Ovary (tissue), 9 donors: ENCODE data around the gene ABCG1. TPM values are rescaled to one million over a fixed set of nuclear protein-coding genes. Genes with fewer than 3 reads are reported as not detected.

Source experiments
- DNase-seq, 5 donors: peaks; one replicate each; pipeline ENCODE4 v3.0.0-alpha.2; 2019 to 2020
- H3K27ac ChIP-seq, 2 donors: fragments of 200-600 bp; one replicate each; pipeline versions ENCODE4 v1.5.1 to v1.8.0; 2019 to 2022
- H3K27me3 ChIP-seq: fragments of 200-600 bp; one replicate; pipeline ENCODE4 v1.8.0; 2022
- H3K36me3 ChIP-seq: fragments of 200-600 bp; sonication (generic); one replicate; pipeline ENCODE4 v1.5.1; 2019
- H3K4me1 ChIP-seq: one replicate; pipeline ENCODE4 v1.8.1; 2013; ENCODE audit warnings: mild to moderate bottlenecking, moderate library complexity; ENCODE audit not compliant: insufficient read depth
- H3K4me3 ChIP-seq: fragments of 200-600 bp; sonication (generic); one replicate; pipeline ENCODE4 v1.5.1; 2017
- H3K9me3 ChIP-seq, 2 donors: fragments of 200-600 bp in 1 of 2; sonication (generic) in 1 of 2; one replicate each; pipeline versions ENCODE4 v1.5.1 to v1.8.1; 2013 to 2019; ENCODE audit warnings: mild to moderate bottlenecking in 1 of 2, moderate library complexity in 1 of 2
- EP300 ChIP-seq: sonication (generic); formaldehyde crosslinking; IDR thresholded peaks from one replicate; pipeline ENCODE4 v1.6.1; 2017; ENCODE audit warnings: antibody characterized with exemption
- POLR2A ChIP-seq: fragments of 450-650 bp; IDR thresholded peaks from one replicate; pipeline ENCODE4 v1.6.1; 2017; ENCODE audit warnings: antibody characterized with exemption, mild to moderate bottlenecking, moderate library complexity
- WGBS, 3 donors: extraction: QIAGEN DNeasy Blood & Tissue Kit in 1 of 3; methylation state at CpG; one replicate each; pipeline versions ENCODE4 v1.1.5 to v1.1.7; 2013 to 2017; 5-methylcytosine and 5-hydroxymethylcytosine counted together
- intact Hi-C, 4 donors: fragments of 100-400 bp; cut with DNase I; formaldehyde crosslinking; loops; one replicate each; pipeline versions ENCODE4 v1.11.0 to v1.15.1; 2022 to 2023
- polyA plus RNA-seq, 2 donors: library from polyadenylated mRNA; stranded (reverse); fragments of 200-250 nt in 1 of 2; fragments of 350-450 nt in 1 of 2; fragmentation: Illumina TruSeq in 1 of 2; extraction: RNeasy Lipid Tissue Mini Kit (QIAGEN cat#74804) in 1 of 2; gene quantifications; one replicate each; pipeline ENCODE4 v1.2.3, GENCODE V29; 2013 to 2014
- total RNA-seq, 7 donors: library from RNA; depleted of rRNA in 2 of 7; stranded (reverse); fragments of >200 nt in 2 of 7; fragmentation: NEBNext Ultra II Directional in 3 of 7; extraction: Animal tissue kit (Norgen Biotek cat#: 25700) in 3 of 7; gene quantifications; one replicate each; pipeline versions ENCODE4 v1.1.0 to v1.2.4, GENCODE V29; 2016 to 2023
- TF ChIP-seq, protein P1 (sequence below), 3 donors: fragments of 450-650 bp in 2 of 3; fragments of 200-600 bp in 1 of 3; IDR thresholded peaks; one replicate each; pipeline versions ENCODE4 v1.5.1 to v1.8.0; 2016 to 2022; ENCODE audit warnings: antibody characterized with exemption in 3 of 3, mild to moderate bottlenecking in 1 of 3
- donor health status: DM: no; HTN: no; CAD: no; lungs with moderate emphysema.
- donor health status: DM: no; HTN: no; CAD: no.
- donor health status: Bipolar disorder and iron deficiency.
- donor health status: DM: yes; HTN: yes; CAD: no.
- donor health status: DM: no; HTN: no; CAD: no.
- donor health status: DM: yes; HTN: yes; CAD: no.

ABCG1 gene
- total and polyA plus RNA-seq, 9 donors = 4.3 to 14.9 (median 5.8) TPM

DNA sequence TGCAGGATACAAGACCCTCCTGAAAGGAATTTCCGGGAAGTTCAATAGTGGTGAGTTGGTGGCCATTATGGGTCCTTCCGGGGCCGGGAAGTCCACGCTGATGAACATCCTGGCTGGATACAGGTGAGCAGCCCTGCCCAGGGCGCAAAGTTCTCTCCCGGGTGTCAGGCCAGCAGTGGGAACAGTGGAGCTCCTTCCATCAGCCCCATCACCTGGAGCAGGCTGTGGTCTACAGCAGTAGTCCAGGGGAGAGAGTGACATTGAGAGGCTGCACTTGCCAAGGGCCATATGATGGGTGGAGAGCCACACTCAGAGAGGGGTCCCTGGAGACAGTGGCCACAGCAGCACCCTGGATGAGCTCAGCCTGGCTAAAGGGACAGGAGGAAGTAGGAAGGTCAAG, 52.1 kb downstream of the ABCG1 start:
- 93 to 94% (median 94%) methylated on average over 6 of the region's 6 CpGs for WGBS, 3 donors
- Histone ChIP-seq H3K27ac (no peak overlapping the region), H3K4me1 (no peaks in the 10 kb centered on the region), H3K4me3 (no peak overlapping the region), H3K27me3 (no peaks in the 10 kb centered on the region), H3K9me3 (no peaks in the 10 kb centered on the region), H3K36me3 (no peaks in the 10 kb centered on the region)
- no peak for DNase-seq
- TF ChIP-seq, protein P1, sequence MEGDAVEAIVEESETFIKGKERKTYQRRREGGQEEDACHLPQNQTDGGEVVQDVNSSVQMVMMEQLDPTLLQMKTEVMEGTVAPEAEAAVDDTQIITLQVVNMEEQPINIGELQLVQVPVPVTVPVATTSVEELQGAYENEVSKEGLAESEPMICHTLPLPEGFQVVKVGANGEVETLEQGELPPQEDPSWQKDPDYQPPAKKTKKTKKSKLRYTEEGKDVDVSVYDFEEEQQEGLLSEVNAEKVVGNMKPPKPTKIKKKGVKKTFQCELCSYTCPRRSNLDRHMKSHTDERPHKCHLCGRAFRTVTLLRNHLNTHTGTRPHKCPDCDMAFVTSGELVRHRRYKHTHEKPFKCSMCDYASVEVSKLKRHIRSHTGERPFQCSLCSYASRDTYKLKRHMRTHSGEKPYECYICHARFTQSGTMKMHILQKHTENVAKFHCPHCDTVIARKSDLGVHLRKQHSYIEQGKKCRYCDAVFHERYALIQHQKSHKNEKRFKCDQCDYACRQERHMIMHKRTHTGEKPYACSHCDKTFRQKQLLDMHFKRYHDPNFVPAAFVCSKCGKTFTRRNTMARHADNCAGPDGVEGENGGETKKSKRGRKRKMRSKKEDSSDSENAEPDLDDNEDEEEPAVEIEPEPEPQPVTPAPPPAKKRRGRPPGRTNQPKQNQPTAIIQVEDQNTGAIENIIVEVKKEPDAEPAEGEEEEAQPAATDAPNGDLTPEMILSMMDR (IDR thresholded peaks at IDR 0.05) = no peak
- TF ChIP-seq EP300 (no peak), POLR2A (no peak)
- intact Hi-C loops = loop anchor here in 1 of 4 donors (10.0 kb wide), 1 partner anchor 116 kb away; no protein-coding TSS in a partner anchor

DNA sequence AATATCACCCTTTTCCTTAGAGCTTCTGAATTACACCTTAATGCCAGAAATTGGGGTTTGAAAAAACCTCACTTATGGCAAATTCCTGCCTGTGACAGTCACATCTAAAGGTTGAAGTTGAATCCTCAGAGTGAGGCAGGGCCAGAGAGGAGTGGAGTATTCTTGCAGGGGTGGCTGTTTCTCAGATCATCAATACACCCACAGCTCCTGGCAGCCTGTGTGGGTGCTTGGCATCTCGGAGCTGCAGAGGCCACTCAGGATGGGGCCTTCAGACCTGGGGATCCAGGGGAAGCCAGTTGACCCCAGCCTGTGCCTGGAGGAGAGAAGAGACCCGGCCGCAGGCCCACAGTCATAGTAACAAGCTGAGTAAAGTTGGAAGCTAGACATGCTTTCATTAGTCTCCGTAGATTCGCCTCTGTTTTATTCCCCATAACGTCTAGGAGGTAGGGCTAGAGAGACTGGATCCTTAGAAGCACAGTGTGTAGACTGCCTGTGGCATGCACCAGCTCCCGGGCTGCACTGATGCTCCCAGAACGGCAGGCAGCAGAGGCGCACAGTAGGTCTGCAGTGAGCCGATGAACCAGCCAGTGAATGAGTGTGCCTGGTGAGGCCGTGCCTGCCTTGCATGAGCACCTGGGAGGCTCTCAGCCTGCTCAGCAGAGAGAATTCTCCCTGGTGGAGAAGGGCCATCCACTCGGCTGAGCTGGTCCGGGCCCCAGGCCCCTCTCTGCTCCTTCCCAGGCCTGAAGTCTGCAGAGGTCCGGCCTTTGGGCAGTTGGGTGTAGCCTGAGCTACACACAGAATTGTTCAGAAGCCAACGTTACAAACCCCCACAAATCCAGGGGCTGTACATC, 53.4 kb downstream of the ABCG1 start:
- Histone ChIP-seq H3K4me3 (no peak overlapping the region), H3K27ac (no peak overlapping the region), H3K27me3 (no peaks in the 10 kb centered on the region), H3K9me3 (no peaks in the 10 kb centered on the region), H3K36me3 (no peaks in the 10 kb centered on the region), H3K4me1 (no peaks in the 10 kb centered on the region)
- TF ChIP-seq EP300 (no peak), POLR2A (no peak)
- TF ChIP-seq, protein P1 (IDR thresholded peaks at IDR 0.05) = no peak
- DNase-seq = no peak
- intact Hi-C loops = loop anchor here in 1 of 4 donors (10.0 kb wide), 1 partner anchor 118 kb away; no protein-coding TSS in a partner anchor
- 75 to 82% (median 79%) methylated on average over 14 to 15 of the region's 15 CpGs for WGBS, 3 donors

DNA sequence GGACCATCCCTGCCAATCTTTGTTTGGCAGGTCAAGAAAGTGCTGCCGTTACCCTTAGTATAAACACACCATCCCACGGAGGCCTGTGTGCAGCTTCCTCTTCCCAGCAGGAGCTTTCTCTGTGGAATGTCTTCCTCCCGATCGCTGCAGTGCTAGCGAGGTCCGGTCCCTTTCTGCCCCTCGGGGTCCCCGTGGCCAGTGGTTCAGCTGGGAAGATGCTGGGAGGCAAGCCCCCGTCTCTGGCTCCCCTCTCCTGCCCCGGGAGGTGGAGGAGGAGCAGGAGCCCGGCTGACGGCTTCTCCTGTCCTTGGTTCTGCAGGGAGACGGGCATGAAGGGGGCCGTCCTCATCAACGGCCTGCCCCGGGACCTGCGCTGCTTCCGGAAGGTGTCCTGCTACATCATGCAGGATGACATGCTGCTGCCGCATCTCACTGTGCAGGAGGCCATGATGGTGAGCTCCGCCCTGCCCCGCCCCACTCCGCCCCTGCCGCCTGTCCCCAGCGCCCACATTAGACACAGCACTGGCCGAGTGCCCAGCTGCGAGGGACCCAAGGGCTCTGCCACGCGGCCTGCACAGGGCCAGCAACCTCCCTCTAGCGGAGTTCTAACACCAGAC, 54.2 kb downstream of the ABCG1 start:
- Histone ChIP-seq H3K9me3 (no peaks in the 10 kb centered on the region), H3K36me3 (no peaks in the 10 kb centered on the region), H3K27ac (no peak overlapping the region), H3K4me1 (no peaks in the 10 kb centered on the region), H3K27me3 (no peaks in the 10 kb centered on the region), H3K4me3 (no peak overlapping the region)
- 44 to 53% (median 47%) methylated on average over 25 to 29 of the region's 29 CpGs for WGBS, 3 donors
- no peak for DNase-seq
- intact Hi-C loops = loop anchor here in 1 of 4 donors (10.0 kb wide), 1 partner anchor 118 kb away; no protein-coding TSS in a partner anchor
- TF ChIP-seq POLR2A = no peak
- TF ChIP-seq, protein P1 (IDR thresholded peaks at IDR 0.05) = no peak
- no peak for TF ChIP-seq EP300

DNA sequence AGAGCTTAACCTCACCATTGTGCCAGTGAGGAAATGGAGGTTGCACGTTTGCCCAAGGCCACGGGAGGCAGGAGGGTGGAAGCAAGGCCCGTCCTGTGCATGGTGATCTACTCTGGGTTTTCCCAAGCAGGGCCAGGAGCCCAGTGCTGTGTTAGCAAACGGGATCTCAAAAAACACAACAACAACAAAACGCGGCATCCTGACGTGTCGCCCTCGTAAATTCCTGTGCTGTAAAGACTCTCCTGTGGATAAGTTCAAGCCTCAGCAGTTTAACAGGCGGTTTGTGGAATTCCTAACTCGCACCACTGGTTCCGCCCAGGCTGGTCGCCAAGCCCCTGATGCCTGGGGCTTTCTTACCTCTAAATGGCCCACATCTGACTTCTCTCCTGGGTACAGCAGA, 57.1 kb downstream of the ABCG1 start:
- no peaks in the 10 kb centered on the region for H3K4me1 ChIP-seq
- no peak overlapping the region for H3K4me3 ChIP-seq
- H3K27me3 ChIP-seq = no peaks in the 10 kb centered on the region
- H3K9me3 ChIP-seq = no peaks in the 10 kb centered on the region
- intact Hi-C loops = loop anchor here in 1 of 4 donors (10.0 kb wide), 1 partner anchor 121 kb away; no protein-coding TSS in a partner anchor
- WGBS, 3 donors = 70 to 77% (median 75%) methylated on average over 13 of the region's 13 CpGs
- no peaks in the 10 kb centered on the region for H3K36me3 ChIP-seq
- TF ChIP-seq POLR2A (no peak), EP300 (no peak)
- TF ChIP-seq, protein P1 (IDR thresholded peaks at IDR 0.05) = no peak
- no peak for DNase-seq
- H3K27ac ChIP-seq = no peak overlapping the region
